K562 (cell line): ENCODE data around the gene SERAC1. TPM values are rescaled to one million over a fixed set of nuclear protein-coding genes. Genes with fewer than 3 reads are reported as not detected.

Experiments used
- ATAC-seq: fragments of 200-7000 bp; cut with Tn5 transposase; 3 replicates; pipeline ENCODE4 v1.9.1; 2020; ENCODE audit warnings: moderate library complexity
- BruUV-seq: library from RNA; stranded (reverse); fragments of 400-500 nt; replicated peaks from 2 replicates; lab custom pipeline; 2021; lab: Mats Ljungman, UMichigan
- CTCF ChIA-PET: fragments of 300-600 bp; formaldehyde crosslinking; extraction: SDS; loops from one replicate; lab custom pipeline; 2021; ENCODE audit warnings: low intra/inter-chr PET ratio; lab: Yijun Ruan, JAX
- POLR2A ChIA-PET: fragments of 300-600, 350-650 bp; sonication (Branson Sonifier 250); formaldehyde crosslinking; extraction: SDS; loops from one replicate; lab custom pipeline; 2021; ENCODE audit warnings: antibody characterized with exemption, inconsistent platforms; lab: Yijun Ruan, JAX
- DNase-seq, 4 experiments: peaks; one replicate each; pipeline versions ENCODE4 v3.0.0 to v3.0.0-alpha.2; 2011 to 2018; ENCODE audit warnings: low spot score in 3 of 4, mixed read lengths in 3 of 4; ENCODE audit errors: extremely low read depth in 1 of 4
- FAIRE-seq: peaks from 2 replicates; lab custom pipeline; 2011; peaks lifted over from hg19 to GRCh38; lab: Jason Lieb, UNC
- H2AFZ ChIP-seq: 2 replicates; pipeline ENCODE4 v1.6.0; 2011; ENCODE audit warnings: low read depth, low read length, control low read depth, inconsistent platforms
- H3K27ac ChIP-seq: fragments of 200-600 bp; 3 replicates; pipeline ENCODE4 v1.8.0; 2011; ENCODE audit warnings: low read depth, mild to moderate bottlenecking, control low read depth, inconsistent platforms, low read length, moderate library complexity, mixed read lengths; ENCODE audit errors: extremely low read depth
- H3K27me3 ChIP-seq, 2 experiments: fragments of 300-600 bp in 1 of 2; 2 replicates in 1 of 2; 3 replicates in 1 of 2; pipeline versions ENCODE4 v1.6.0 to v1.8.0; 2011; ENCODE audit warnings: inconsistent platforms in 2 of 2, low read length in 2 of 2, mild to moderate bottlenecking in 1 of 2, mixed read lengths in 1 of 2, moderate library complexity in 1 of 2; ENCODE audit not compliant: control insufficient read depth in 2 of 2, insufficient read depth in 2 of 2
- H3K36me3 ChIP-seq: fragments of 300-600 bp; 3 replicates; pipeline ENCODE4 v1.8.0; 2011; ENCODE audit warnings: mild to moderate bottlenecking, low read length, inconsistent platforms; ENCODE audit not compliant: control insufficient read depth, insufficient read depth
- H3K4me1 ChIP-seq, 2 experiments: fragments of 200-600 bp in 1 of 2; replicated peaks in 1 of 2; 2 replicates in 1 of 2; 3 replicates in 1 of 2; pipeline versions ENCODE4 v1.5.1 to v1.8.0; 2011; ENCODE audit warnings: inconsistent platforms in 2 of 2, low read length in 2 of 2, mild to moderate bottlenecking in 1 of 2, mixed read lengths in 1 of 2, moderate library complexity in 1 of 2; ENCODE audit not compliant: control insufficient read depth in 2 of 2, insufficient read depth in 2 of 2
- H3K4me2 ChIP-seq: 2 replicates; pipeline ENCODE4 v1.6.1; 2011; ENCODE audit warnings: low read length, control low read depth, inconsistent platforms, mixed read lengths; ENCODE audit not compliant: insufficient read depth
- H3K4me3 ChIP-seq: fragments of 200-600 bp; sonication (generic), shearing (Covaris generic); 2 replicates; pipeline ENCODE4 v1.5.1; 2016; ENCODE audit warnings: control low read depth, inconsistent platforms
- H3K79me2 ChIP-seq: fragments of 200-600 bp; 3 replicates; pipeline ENCODE4 v1.8.0; 2011; ENCODE audit warnings: low read length, inconsistent platforms; ENCODE audit not compliant: control insufficient read depth, insufficient read depth
- H3K9ac ChIP-seq, 2 experiments: 2 replicates each; pipeline versions ENCODE4 v1.6.0 to v1.6.1; 2011; ENCODE audit warnings: low read depth in 2 of 2, low read length in 2 of 2, control low read depth in 1 of 2, inconsistent platforms in 1 of 2, mild to moderate bottlenecking in 1 of 2, mixed read lengths in 1 of 2; ENCODE audit not compliant: insufficient read depth in 1 of 2
- H3K9me1 ChIP-seq: one replicate; pipeline ENCODE4 v1.6.0; 2011; ENCODE audit warnings: inconsistent platforms, mild to moderate bottlenecking, low read length, moderate library complexity; ENCODE audit not compliant: control insufficient read depth, insufficient read depth
- H3K9me3 ChIP-seq: replicated peaks from 2 replicates; pipeline ENCODE4 v1.5.1; 2011; ENCODE audit warnings: low read depth, low read length, inconsistent platforms; ENCODE audit not compliant: control insufficient read depth, insufficient read depth
- H4K20me1 ChIP-seq: replicated peaks from 2 replicates; pipeline ENCODE4 v1.6.1; 2011; ENCODE audit warnings: low read length, inconsistent platforms, mixed read lengths; ENCODE audit not compliant: control insufficient read depth, insufficient read depth
- CBX8 ChIP-seq: fragments of 200-600 bp; sonication (generic); IDR thresholded peaks from 2 replicates; pipeline ENCODE4 v1.6.1; 2012; ENCODE audit warnings: borderline replicate concordance, mixed run types, low read depth, mild to moderate bottlenecking, moderate library complexity, mixed read lengths, low read length, control low read depth, inconsistent platforms; ENCODE audit not compliant: poor library complexity, severe bottlenecking; ENCODE audit errors: extremely low read depth
- CTBP1 ChIP-seq: fragments of 450-650 bp; IDR thresholded peaks from 2 replicates; pipeline ENCODE4 v1.6.1; 2016; ENCODE audit warnings: borderline replicate concordance
- EHMT2 ChIP-seq: fragments of 450-650 bp; IDR thresholded peaks from 2 replicates; pipeline ENCODE4 v1.6.1; 2018; ENCODE audit warnings: antibody characterized with exemption
- ELF1 ChIP-seq: fragments of 200-800 bp; sonication (Bioruptor generic); IDR thresholded peaks from 2 replicates; pipeline ENCODE4 v1.6.1; 2016; ENCODE audit warnings: missing genetic modification characterization, missing compliant biosample characterization
- NCOA1 ChIP-seq: fragments of 450-650 bp; IDR thresholded peaks from 2 replicates; pipeline ENCODE4 v1.6.1; 2016; ENCODE audit warnings: low read depth
- NR2F6 ChIP-seq: fragments of 450-650 bp; formaldehyde crosslinking; IDR thresholded peaks from 2 replicates; pipeline ENCODE4 v1.4.0; 2020; ENCODE audit warnings: mild to moderate bottlenecking
- SREBF1 ChIP-seq: fragments of 150-350 bp; IDR thresholded peaks from 2 replicates; pipeline ENCODE4 v1.6.1; 2014; ENCODE audit warnings: antibody characterized with exemption, low read depth, low read length, borderline replicate concordance
- ZNF586 ChIP-seq: fragments of 450-650 bp; formaldehyde crosslinking; conservative IDR thresholded peaks from 2 replicates; pipeline ENCODE4 v1.4.0; 2020; ENCODE audit warnings: mild to moderate bottlenecking, moderate library complexity
- ZNF609 ChIP-seq: sonication (generic); formaldehyde crosslinking; IDR thresholded peaks from 2 replicates; pipeline ENCODE4 v1.8.1; 2023; ENCODE audit warnings: missing genetic modification reagents, mild to moderate bottlenecking, borderline replicate concordance
- WGBS: fragments of 100-300 bp; shearing (Covaris generic); methylation state at CpG from one replicate; pipeline ENCODE4 v1.1.6; 2016; ENCODE audit warnings: low coverage, mixed read lengths; ENCODE audit not compliant: insufficient coverage; ENCODE audit errors: missing lambda C conversion rate; 5-methylcytosine and 5-hydroxymethylcytosine counted together
- in situ Hi-C: fragments of 300-500 bp; cut with MboI; formaldehyde crosslinking; loops from 4 replicates; pipeline ENCODE4 v1.15.0; 2018; ENCODE audit warnings: inconsistent platforms, mixed read lengths
- intact Hi-C: fragments of 100-400 bp; cut with micrococcal nuclease; formaldehyde crosslinking; loops from 2 replicates; pipeline ENCODE4 v1.14.2; 2022
- polyA plus RNA-seq, 8 experiments: library from polyadenylated mRNA; depleted of rRNA in 4 of 8; stranded (reverse) in 5 of 8; unstranded in 3 of 8; fragments of >200 nt; fragmentation: Nextera tagmentation in 2 of 8; fragmentation: Illumina TruSeq in 1 of 8; extraction: Ambion mirVana in 2 of 8; extraction: Trizol in 1 of 8; gene quantifications; 2 replicates each; pipeline versions ENCODE4 v1.2.1 to v1.2.3, GENCODE V29; 2011 to 2014; ENCODE audit warnings: inconsistent platforms in 1 of 8, missing spikeins in 1 of 8
- total RNA-seq, 7 experiments: library from RNA; depleted of rRNA in 6 of 7; stranded (reverse); fragments of >200 nt in 6 of 7; fragmentation: Illumina TruSeq in 2 of 7; extraction: Trizol in 2 of 7; gene quantifications; 2 replicates each; pipeline versions ENCODE4 v1.2.1 to v1.2.3, GENCODE V29; 2011 to 2021; ENCODE audit warnings: low replicate concordance in 1 of 7
- TF ChIP-seq, protein P1 (sequence below): fragments of 450-650 bp; IDR thresholded peaks from 2 replicates; pipeline ENCODE4 v1.6.1; 2017; ENCODE audit warnings: mild to moderate bottlenecking, moderate library complexity
- TF ChIP-seq, protein P2 (sequence below): fragments of 150-350 bp; IDR thresholded peaks from 2 replicates; pipeline ENCODE4 v1.6.1; 2014; ENCODE audit warnings: low read depth, mild to moderate bottlenecking, low read length, borderline replicate concordance

Gene SERAC1
- total and polyA plus RNA-seq, 9 of the 15 experiments (the other 6 are each of a cell fraction or from before 2014, with no cell fraction given), result 1.8 to 6.2 (median 2.8) TPM

DNA sequence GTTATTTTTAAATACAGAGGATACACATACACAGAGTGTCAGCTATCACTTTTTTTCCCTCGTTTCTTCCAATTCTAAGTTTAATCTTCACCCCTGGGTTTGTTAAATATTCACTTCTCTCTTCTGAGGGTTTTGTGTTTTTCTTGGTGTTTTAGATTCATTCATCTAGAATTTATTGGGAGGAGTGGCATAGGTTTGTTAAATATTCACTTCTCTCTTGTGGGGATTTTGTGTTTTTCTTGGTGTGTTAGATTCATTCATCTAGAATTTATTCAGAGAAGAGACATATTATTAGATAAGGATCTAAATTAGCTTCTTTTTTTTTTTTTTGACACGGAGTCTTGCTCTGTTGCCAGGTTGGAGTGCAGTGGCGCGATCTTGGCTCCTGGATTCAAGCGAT lies 3.9 kb upstream of the SERAC1 start (continued):
- no peak for TF ChIP-seq ZNF609 (CRISPR knock-in tag)
- TF ChIP-seq ELF1 (tag), result no peak
- no peak for TF ChIP-seq CTBP1
- TF ChIP-seq CBX8, result no peak

DNA sequence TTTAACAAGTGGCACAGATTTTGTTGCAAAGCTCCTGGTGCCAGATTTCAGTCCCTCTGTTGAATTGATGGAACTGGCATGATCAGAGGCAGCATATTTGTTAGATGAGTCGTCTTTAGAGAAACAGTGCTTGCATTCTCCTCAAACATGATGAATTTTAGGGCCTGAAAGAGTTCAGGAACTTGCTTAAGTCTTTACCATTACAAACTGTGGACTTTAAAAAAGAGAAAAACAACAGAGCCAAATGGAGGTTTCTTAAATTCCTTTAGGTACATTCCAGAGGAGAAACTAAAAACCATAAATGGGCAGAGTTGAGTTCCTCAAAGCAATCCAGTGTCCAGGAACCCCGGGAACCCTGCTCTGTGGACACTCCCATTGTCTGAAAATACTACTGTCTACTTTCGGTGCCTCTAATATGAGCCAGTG lies 2.6 kb upstream of the SERAC1 start:
- Histone ChIP-seq H3K4me3 (no peak overlapping the region), H3K79me2 (no peaks in the 10 kb centered on the region), H3K9ac (no peak overlapping the region), H3K27ac (no peak overlapping the region), H3K9me1 (no peaks in the 10 kb centered on the region), H3K4me2 (no peak overlapping the region), H3K9me3 (no peaks in the 10 kb centered on the region), H3K36me3 (peaks cover 9% of the 10 kb centered on the region; the same call in 2 of the 3 replicates), H3K4me1 (peaks cover 0 to 16% of the 10 kb centered on the region in 2 experiments; a peak in 2 of 5 replicates), H3K27me3 (no peaks in the 10 kb centered on the region), H2AFZ (no peak overlapping the region), H4K20me1 (no peaks in the 10 kb centered on the region)
- ChIA-PET POLR2A (no interaction called here), CTCF (no interaction called here)
- in situ Hi-C loops, result no loop called here
- intact Hi-C loops, result no loop called here
- WGBS, result 61% methylated on average over 3 of the region's 3 CpGs
- DNase-seq (no peak), ATAC-seq (no peak), FAIRE-seq (no peak)
- TSS peak; percentile 21 for BruUV-seq
- TF ChIP-seq ZNF586 (CRISPR knock-in tag) (no peak), EHMT2 (no peak), NCOA1 (no peak), NR2F6 (CRISPR knock-in tag) (no peak), SREBF1 (no peak)
- TF ChIP-seq, protein P1, sequence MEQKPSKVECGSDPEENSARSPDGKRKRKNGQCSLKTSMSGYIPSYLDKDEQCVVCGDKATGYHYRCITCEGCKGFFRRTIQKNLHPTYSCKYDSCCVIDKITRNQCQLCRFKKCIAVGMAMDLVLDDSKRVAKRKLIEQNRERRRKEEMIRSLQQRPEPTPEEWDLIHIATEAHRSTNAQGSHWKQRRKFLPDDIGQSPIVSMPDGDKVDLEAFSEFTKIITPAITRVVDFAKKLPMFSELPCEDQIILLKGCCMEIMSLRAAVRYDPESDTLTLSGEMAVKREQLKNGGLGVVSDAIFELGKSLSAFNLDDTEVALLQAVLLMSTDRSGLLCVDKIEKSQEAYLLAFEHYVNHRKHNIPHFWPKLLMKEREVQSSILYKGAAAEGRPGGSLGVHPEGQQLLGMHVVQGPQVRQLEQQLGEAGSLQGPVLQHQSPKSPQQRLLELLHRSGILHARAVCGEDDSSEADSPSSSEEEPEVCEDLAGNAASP, result no peak
- TF ChIP-seq, protein P2, sequence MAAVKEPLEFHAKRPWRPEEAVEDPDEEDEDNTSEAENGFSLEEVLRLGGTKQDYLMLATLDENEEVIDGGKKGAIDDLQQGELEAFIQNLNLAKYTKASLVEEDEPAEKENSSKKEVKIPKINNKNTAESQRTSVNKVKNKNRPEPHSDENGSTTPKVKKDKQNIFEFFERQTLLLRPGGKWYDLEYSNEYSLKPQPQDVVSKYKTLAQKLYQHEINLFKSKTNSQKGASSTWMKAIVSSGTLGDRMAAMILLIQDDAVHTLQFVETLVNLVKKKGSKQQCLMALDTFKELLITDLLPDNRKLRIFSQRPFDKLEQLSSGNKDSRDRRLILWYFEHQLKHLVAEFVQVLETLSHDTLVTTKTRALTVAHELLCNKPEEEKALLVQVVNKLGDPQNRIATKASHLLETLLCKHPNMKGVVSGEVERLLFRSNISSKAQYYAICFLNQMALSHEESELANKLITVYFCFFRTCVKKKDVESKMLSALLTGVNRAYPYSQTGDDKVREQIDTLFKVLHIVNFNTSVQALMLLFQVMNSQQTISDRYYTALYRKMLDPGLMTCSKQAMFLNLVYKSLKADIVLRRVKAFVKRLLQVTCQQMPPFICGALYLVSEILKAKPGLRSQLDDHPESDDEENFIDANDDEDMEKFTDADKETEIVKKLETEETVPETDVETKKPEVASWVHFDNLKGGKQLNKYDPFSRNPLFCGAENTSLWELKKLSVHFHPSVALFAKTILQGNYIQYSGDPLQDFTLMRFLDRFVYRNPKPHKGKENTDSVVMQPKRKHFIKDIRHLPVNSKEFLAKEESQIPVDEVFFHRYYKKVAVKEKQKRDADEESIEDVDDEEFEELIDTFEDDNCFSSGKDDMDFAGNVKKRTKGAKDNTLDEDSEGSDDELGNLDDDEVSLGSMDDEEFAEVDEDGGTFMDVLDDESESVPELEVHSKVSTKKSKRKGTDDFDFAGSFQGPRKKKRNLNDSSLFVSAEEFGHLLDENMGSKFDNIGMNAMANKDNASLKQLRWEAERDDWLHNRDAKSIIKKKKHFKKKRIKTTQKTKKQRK, result no peak
